NB4 (cell line): ENCODE data around the gene SNX25.

ENCODE experiments used
- CTCF ChIP-seq: IDR thresholded peaks from one replicate; pipeline ENCODE4 v1.5.1; 2012; ENCODE audit warnings: low read depth, low read length
- MAX ChIP-seq: IDR thresholded peaks from 2 replicates; pipeline ENCODE4 v1.6.1; 2011; ENCODE audit warnings: low read depth, low read length
- POLR2A ChIP-seq: IDR thresholded peaks from 2 replicates; pipeline ENCODE4 v1.6.1; 2011; ENCODE audit warnings: mild to moderate bottlenecking; ENCODE audit not compliant: insufficient read length; ENCODE audit errors: extremely low read depth

- no peak for TF ChIP-seq CTCF
- TF ChIP-seq POLR2A: no peak
- TF ChIP-seq MAX: no peak
These were observed 87.5 kb downstream of the SNX25 start for GRCh38 chr4:185296665-185297460.
